HG03378 (cell line): ENCODE results near the gene CTSV.
"Not testable (repeated sequence)": the region's sequence is repeated elsewhere in the genome, so short reads cannot be mapped to it uniquely, and the experiment has no call there.

Source experiments
- ATAC-seq: cut with Tn5 transposase; IDR thresholded peaks from one replicate; pipeline ENCODE4 v1.9.1; 2021; ENCODE audit warnings: mild to moderate bottlenecking, moderate library complexity; ENCODE audit not compliant: unreplicated experiment

Gene CTSV

DNA sequence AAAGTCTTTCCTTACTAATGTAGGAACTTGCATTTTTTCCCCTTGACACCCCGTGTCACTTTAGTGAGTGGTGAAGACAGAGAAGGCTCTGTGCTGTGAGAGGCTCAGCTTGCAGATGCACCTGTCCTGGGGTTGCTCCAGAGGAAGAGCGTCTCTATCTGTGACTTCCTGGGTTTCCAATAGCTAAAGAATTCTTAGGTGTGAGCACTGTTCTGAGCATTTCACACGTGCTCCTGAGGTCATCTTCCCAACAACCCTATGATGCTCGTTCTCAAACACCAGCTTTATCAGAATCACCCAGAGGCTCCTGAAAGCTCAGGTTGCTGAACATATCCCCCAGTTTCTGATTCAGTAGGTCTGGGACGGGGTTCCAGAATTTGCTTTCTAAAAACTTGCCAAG, 6.4 kb upstream of the CTSV start:
- no peak for ATAC-seq

DNA sequence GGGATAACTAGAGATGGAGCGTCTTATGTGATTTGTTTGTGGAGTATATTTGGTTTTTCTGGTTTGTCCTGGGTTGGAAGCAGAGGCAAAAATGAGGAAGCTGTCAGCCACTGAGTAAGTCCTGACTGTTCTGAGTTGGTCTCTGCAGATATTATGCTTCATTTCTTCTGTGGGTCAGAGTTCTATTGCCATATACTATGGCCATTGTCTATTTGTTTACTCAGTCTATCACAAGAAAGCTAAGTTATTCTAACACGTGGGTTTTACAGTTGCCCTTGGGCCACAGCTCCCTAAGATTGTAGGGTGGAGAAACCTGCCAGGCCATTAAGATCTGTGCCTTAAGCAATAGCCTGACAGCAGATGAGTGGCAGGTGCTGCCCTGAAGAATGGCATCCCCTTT, 3.0 kb upstream of the CTSV start:
- no peak for ATAC-seq

DNA sequence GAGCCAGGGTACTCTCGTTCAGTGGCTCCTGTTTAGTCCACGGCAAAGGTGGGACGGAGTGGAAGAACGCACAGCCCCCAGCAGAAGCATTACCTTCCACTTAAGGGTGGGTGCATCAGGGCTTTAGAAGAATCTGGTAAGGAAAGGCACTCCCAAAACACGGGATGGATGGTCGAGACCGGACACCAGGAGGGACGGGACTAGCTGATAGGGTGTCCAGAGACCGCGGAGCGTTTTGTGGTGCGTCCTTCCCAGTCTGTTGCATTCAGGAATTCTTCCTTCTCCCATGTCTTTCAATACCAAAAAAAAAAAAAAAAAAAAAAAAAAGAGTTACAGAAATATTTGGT, 545 bp upstream of the CTSV start:
- no peak for ATAC-seq

DNA sequence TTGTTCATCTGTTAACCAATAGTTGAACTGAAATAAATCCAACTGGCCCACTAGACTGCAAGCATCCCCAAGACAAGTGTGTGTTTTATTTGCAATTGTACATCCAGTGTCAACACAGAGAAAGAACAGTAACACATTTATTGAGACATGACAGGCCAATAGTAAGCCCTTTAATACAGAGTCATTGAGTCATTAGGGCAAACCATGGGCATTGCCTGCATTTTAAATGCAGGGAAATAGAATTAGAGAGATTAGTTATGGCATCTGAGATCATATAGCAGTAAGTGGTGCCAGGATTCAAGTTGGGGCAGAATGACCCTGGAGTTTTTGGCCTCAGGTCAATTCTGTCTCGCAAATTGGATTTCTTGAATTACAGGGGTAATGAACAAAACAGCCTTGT, 15.4 kb downstream of the CTSV start:
- ATAC-seq = not testable (repeated sequence)

DNA sequence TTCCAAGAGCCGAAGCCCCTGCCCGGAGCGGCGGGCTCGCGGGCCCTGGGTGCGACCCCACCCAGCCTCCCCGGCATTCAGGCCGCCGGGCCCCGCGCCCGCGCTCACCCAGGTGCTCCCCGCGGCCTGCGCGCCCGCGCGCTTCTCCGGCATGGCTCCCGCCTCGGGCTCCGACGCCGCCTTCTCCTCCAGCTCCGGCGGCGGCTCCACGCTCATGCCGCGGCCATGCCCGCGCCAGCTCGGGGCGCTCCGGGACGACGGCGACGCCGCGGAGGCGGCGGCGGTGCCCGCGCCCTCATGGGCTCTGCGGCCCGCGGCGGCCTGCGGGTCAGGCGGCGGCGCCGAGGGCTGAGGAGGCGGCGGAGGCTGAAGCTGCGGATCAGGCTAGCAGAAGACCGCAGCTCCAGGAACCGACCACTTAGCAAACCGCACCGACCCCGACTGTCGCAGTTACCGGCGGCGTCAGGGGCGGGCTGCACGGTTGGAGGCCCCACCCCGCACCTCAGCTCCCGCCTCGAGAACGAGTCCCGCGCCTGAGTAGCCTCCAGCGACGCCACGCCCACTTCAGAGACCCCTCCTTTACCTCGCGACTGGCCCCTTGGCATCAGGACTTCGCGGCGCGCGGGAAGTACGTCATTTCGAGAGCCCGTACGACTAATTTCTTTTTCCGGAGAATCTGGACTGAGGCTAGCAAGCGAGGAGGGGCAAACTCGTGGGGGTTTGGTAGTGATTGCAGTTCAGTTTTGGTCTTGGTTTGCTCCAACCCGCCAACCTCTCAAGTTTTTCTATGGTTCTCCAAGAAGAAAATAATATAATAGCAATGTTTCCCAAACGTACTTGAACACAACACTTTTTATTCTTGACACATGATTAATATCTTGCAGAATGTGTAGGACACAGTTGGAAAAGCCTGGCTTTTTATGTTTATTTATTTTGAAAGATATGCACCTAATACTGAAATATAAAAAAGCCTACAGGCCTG, 25.5 kb downstream of the CTSV start:
- ATAC-seq = peak; percentile 70

DNA sequence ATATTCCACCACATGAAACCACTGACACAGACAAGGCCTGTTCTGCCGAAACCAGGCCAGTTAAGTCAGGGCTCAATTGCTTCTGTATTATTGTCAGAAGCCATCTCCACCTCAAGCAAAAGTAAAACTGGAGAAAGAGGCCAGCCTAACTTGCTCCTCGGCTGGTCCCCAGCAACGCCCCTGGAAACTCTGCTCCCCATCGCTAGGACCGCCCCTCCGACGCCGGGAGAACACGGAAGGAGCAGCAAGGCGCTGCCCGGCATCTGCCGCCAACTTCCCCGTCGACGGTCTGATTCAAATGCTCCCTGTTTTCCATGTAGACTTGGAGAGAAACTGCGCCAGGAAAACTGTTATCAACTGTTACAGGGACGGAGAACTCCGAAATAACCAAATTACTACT, 26.3 kb downstream of the CTSV start:
- peak; percentile 61 for ATAC-seq

DNA sequence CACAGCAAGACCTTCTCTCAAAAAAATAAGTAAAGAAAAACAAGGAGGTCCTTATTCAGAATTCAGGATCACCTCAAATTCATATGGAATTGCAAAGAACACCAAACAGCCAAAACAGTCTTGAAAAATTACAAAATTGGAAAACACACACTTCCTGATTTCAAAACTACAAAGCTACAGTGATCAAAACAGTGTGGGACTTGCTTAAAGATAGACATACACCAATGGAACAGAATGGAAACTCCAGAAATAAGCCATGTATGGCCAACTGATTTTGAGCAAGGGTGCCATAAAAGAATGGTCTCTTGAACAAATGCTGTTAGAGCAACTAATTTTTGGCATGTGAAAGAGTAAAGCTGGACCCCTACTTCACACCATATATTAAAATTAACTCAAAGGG, 36.7 kb downstream of the CTSV start:
- not testable (repeated sequence) for ATAC-seq

DNA sequence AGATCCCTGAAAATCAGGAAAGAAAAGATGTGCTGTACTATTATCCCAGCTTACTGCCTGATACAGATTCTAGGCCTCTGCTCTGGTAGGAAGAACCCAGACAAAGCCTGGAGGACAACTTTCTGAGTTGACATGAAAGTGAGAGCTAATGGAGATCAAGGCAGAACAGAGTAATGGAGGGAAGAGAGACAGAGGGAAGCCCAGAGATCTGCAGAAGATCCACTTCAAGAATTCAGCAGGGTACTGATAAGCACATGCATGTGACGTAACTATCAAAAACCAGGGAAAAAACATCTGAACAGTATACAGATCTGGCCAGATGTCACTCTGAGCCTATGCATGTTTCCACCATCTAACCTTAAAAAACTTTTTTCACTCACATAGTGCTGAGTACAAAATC, 37.6 kb downstream of the CTSV start:
- ATAC-seq = not testable (repeated sequence)

DNA sequence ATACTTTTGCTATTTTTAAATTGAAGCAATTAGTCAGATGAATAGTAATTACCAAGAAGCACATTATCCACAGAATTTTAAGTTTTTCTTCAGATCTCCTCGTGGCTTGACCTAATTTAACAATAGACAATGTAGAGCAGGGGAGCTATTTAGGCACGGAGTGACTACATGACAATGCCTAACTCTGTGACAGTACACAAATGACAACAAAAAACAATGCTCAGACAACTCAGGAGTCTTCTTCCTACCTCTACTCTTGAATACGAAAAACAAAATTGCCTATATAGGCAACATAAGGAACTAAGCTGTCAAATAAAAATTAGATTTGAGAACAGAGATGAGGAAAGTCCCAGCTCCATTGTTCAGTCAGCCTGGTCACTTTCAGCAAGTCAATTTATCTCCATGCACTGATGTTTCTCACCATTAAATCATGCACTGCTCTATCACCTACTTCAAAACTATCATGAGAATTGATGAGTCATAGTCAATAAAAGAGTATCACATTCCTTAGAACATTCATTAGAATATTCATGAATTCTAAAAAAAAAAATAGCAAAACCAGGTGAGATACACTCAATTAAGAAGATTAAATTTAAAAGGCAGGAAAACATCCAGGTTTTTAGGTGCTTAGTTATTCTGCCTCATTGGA, 38.7 kb downstream of the CTSV start:
- not testable (repeated sequence) for ATAC-seq

DNA sequence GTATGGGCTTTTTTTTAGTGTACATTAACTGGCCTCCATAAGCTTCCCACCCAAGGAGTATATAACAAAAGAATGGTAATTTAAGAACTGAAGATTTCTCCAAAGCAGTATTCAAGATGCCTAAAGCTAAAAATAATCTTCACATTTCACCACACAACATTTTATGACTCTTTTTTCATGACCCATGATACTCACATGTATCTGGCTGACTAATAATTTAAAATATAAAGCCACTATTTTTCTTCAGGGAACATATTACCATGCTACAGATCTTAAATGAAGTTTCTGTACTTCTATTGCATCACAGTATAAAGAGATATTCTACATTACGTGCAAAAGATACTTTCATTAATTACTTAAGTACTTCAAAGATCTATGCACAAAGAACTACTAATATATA, 39.2 kb downstream of the CTSV start:
- ATAC-seq = not testable (repeated sequence)

DNA sequence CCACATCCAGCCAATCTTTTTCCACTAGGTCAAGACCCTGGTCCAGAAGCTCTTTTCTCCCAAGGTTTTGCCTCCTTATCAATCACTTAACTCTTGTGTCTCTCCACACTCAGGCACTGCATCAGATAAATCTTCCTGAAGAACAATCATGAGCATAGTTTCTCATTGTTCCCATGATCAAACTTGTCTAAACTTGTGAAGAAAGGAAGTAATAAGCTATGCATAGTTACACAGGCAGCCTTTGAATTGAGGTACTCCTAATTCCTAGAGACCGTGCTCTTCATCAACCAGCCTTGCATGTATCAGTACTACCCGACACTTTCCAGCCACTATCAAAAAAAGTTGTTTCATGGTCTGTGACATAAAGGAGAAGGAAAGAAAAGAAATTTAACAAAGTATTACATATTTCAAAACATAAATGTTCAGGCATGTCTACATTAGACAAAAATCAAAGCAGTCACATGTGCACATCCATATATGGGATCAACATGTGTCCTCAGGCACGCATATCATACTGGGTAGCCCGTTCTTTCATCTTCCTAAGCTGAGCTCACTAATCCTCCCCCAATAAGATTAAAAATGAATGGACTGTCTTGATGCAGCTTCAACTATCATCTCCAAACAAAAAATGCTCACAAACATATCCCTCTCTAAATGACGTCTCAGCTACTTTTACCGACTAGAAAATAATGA, 41.8 kb downstream of the CTSV start:
- not testable (repeated sequence) for ATAC-seq

DNA sequence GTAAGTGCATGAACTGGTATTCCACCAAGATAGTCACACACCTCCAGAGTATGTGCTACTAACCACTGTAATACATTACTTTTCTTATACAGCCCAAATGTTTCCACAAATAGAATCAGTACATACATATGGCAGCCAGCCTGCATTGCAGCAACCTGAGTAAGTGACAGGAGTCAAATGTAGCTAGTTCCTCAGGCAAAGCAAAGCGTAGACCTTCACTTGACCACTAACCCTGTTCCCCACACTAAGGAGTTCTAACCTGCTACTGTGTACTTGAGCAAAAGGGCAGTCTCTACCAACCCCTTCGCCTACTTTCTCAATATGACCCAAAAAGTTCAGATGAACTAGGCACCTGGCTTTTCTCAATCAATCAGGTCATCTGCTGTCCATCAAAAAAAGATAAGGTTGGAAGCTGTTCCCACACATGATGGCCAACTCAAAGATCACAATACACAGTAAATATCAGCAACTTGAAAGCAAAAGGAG, 44.4 kb downstream of the CTSV start:
- ATAC-seq = not testable (repeated sequence)

DNA sequence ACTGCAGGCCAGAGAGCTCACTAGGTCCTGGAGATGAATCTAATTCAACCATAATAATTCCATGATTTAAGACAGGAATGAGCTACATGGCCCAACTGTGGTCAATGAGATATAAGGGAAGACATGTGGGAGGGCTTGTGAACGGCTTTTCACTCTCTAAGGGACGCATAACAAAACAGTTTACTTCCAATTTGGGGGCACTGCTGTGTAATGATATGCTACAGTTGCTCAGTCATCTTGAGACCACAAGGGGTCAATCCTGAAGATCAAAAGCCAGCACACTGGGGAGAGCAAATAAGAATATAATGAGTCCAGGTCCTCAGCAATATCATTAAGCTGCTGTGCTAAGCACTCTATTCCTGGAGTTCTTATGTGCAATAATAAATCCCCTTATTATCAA, 46.6 kb downstream of the CTSV start:
- not testable (repeated sequence) for ATAC-seq

DNA sequence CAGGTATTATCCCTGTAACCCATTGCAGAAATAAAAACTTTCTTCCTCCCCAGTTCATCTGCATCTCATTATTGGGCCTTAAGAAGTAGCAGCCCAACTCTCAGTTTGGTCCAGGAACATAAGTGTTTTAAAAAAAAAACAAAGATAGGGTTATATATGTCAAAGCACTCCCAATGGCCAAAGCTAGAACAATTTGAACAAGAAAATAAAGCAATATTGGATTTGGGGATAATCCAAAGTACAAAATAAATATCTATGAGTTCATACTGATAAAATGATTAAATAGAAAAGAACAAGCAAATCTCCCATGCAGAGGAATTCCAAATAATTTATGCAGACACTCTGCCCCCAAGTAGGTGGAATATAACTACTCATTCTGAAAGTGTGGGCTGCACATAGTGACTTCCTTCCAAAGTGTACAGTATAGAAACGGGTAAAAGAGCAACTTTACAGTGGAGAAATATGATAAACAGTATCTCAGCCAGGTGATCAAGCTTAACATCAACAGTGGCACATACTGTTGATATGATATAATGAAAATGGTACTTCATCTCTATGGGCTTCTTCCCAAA, 49.1 kb downstream of the CTSV start:
- ATAC-seq = not testable (repeated sequence)

DNA sequence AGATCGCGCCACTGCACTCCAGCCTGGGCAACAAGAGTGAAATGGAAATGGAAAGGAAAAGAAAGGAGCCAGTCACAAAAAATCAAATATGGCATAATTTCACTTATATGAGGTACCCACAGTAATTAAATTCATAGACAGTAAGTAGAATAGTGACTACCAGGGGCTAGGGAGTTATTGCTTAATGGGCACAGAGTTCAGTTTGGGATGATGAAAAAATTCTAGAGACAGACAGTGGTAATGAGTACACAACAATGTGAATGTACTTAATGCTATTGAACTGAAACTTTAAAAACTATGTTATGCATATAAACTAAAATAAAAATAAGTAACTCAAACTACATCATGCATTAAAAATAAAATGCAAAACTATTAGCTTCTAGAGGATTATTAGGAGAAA, 54.1 kb downstream of the CTSV start:
- ATAC-seq = not testable (repeated sequence)

DNA sequence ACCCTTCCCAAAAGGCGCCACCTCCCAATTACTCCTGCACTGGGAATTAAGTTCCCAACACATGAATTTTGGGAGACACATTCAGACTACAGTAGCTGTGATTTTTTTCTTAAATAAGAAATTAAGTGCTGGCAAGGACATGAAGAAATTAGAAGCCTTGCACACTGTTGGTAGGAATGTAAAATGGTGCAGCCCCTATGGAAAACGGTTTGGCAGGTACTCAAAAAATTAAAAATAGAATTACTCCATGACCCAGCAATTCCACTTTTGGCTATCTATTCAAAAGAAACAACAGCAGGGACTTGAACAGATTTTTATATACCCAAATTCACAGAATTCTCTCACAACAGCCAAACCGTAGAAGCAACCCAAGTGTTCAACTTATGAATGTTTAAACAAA, 54.8 kb downstream of the CTSV start:
- not testable (repeated sequence) for ATAC-seq

DNA sequence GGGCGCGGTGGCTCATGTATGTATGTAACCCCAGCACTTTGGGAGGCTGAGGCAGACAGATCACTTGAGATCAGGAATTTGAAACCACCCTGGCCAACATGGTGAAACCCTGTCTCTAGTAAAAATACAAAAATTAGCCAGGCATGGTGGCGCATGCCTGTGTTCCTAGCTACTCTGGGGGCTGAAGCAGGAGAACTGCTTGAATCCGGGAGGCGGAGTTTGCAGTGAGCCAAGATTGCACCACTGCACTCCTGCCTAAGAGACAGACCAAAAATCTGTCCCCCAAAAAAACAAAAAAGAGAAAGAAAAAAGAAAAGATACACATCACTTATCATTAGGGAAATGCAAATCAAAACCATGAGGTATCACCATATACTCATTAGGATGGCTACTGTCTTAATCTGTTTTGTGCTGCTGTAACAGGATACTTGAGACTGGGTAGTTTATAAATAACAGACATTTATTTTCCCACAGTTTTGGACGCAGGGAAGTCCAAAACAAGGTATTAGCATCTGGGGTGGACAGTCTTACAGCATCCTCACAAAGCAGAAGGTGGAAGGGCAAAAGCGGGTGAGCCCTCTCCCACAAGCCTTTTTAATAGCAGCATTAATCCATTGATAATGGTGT, 55.3 kb downstream of the CTSV start:
- ATAC-seq = not testable (repeated sequence)
